Thoracic aorta (tissue), 2 donors: ENCODE results near the gene CERS1. TPM values are rescaled to one million over a fixed set of nuclear protein-coding genes. Genes with fewer than 3 reads are reported as not detected.

ENCODE experiments used
- ATAC-seq: fragments of 150-250 bp; one replicate; pipeline ENCODE4 v1.8.0; 2017; ENCODE audit warnings: low read depth; ENCODE audit not compliant: insufficient number of reproducible peaks, low FRiP score
- DNase-seq: peaks from one replicate; pipeline ENCODE4 v3.0.0-alpha.2; 2020; ENCODE audit warnings: low spot score
- H3K27ac ChIP-seq, 2 donors: fragments of 200-600 bp; sonication (generic); 1 replicate in 1 of 2; 2 replicates in 1 of 2; pipeline ENCODE4 v1.5.1; 2016; ENCODE audit warnings: mild to moderate bottlenecking in 2 of 2, moderate library complexity in 2 of 2
- H3K27me3 ChIP-seq: fragments of 200-600 bp; sonication (generic); replicated peaks from 2 replicates; pipeline ENCODE4 v1.6.0; 2016; ENCODE audit warnings: mild to moderate bottlenecking; ENCODE audit not compliant: insufficient read depth
- H3K36me3 ChIP-seq: fragments of 200-600 bp; sonication (generic); one replicate; pipeline ENCODE4 v1.5.1; 2016
- H3K4me1 ChIP-seq, 2 donors: fragments of 200-600 bp; sonication (generic); 1 replicate in 1 of 2; 2 replicates in 1 of 2; pipeline versions ENCODE4 v1.5.1 to v1.6.0; 2016; ENCODE audit warnings: low read depth in 2 of 2, mild to moderate bottlenecking in 1 of 2; ENCODE audit not compliant: control insufficient read depth in 1 of 2
- H3K4me3 ChIP-seq: fragments of 200-600 bp; sonication (generic); 2 replicates; pipeline ENCODE4 v1.5.1; 2016; ENCODE audit warnings: mild to moderate bottlenecking
- H3K9me3 ChIP-seq: fragments of 200-600 bp; sonication (generic); 2 replicates; pipeline ENCODE4 v1.5.1; 2016
- total RNA-seq, 2 donors: library from RNA; depleted of rRNA; stranded (reverse); fragments of >200 nt; gene quantifications; one replicate each; pipeline versions ENCODE4 v1.1.0 to v1.2.3, GENCODE V29; 2016
- TF ChIP-seq, protein P1 (sequence below): fragments of 200-600 bp; sonication (generic); IDR thresholded peaks from one replicate; pipeline ENCODE4 v1.5.1; 2019; ENCODE audit warnings: antibody characterized with exemption

CERS1 gene
- total RNA-seq, 2 donors from 2014 or later = 1.1 to 1.7 TPM

DNA sequence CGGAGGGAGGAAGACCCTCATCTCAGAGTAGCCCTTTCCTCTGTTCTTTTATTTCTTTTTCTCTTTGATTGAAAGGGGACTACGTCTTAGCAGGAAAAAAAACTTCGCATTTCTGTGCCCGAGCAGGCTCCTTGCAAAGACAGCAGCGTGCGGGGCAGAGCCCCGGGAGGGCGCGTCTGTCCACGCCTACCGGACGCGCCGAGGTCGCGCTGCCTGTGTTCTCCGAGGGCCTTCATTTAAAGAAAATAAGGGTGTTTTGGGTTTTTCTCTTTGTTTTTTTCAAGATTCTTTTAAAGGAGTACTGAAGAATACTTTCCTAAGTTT lies 29.2 kb downstream of the CERS1 start:
- H3K36me3 ChIP-seq = peaks cover 60% of the 10 kb centered on the region

DNA sequence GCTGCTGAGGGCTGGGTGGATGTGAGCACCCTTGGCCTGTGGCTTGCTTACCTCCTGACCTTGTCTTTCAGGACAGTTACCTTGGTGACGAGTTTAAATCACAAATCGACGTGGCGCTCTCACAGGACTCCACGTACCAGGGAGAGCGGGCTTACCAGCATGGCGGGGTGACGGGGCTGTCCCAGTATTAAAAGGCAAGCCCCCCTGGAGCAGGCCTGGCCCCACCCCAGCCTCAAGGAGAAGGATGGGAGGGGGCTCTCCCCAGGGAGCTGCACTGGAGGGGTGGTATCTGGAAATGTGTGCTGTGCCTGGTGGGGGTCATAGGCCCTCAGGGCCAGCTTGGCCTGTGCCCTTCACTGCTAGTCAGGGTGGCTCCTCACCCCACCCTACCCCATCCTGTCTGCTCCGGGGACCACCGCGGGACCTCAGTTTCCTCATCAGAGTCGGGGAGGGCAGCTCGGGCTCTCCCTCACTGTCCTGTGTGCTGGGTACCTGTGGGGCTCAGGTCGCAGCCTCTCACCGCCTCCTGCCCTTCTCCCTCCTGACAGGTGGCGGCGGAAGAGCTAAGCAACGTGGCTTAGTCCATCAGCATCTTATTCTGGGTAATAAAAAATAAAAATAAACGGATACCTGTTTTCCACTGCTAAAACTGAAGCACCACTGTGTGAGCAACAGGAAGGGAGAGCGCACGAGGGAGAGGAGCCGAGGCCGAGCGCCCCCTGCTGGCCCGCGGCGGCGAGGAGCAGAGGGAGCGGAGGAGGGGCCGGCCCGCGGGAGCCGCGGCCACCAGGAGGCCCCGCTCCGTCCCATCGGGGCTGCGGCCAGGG lies 29.8 kb downstream of the CERS1 start:
- no peak overlapping the region for H3K27ac ChIP-seq
- no peak for ATAC-seq
- no peaks in the 10 kb centered on the region for H3K27me3 ChIP-seq
- H3K36me3 ChIP-seq = peaks cover 66% of the 10 kb centered on the region
- no peaks in the 10 kb centered on the region for H3K9me3 ChIP-seq
- DNase-seq = no peak
- no peaks in the 10 kb centered on the region for H3K4me1 ChIP-seq
- TF ChIP-seq, protein P1, sequence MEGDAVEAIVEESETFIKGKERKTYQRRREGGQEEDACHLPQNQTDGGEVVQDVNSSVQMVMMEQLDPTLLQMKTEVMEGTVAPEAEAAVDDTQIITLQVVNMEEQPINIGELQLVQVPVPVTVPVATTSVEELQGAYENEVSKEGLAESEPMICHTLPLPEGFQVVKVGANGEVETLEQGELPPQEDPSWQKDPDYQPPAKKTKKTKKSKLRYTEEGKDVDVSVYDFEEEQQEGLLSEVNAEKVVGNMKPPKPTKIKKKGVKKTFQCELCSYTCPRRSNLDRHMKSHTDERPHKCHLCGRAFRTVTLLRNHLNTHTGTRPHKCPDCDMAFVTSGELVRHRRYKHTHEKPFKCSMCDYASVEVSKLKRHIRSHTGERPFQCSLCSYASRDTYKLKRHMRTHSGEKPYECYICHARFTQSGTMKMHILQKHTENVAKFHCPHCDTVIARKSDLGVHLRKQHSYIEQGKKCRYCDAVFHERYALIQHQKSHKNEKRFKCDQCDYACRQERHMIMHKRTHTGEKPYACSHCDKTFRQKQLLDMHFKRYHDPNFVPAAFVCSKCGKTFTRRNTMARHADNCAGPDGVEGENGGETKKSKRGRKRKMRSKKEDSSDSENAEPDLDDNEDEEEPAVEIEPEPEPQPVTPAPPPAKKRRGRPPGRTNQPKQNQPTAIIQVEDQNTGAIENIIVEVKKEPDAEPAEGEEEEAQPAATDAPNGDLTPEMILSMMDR = peak; percentile 94
- H3K4me3 ChIP-seq = no peak overlapping the region

More for the DNA sequence above, 29.2 kb downstream of the CERS1 start:
- H3K4me1 ChIP-seq = no peaks in the 10 kb centered on the region
- ATAC-seq = no peak
- no peaks in the 10 kb centered on the region for H3K9me3 ChIP-seq
- no peak for DNase-seq
- H3K27me3 ChIP-seq = no peaks in the 10 kb centered on the region
- no peak overlapping the region for H3K4me3 ChIP-seq
- TF ChIP-seq, protein P1 = peak; percentile 9
- H3K27ac ChIP-seq = no peak overlapping the region

DNA sequence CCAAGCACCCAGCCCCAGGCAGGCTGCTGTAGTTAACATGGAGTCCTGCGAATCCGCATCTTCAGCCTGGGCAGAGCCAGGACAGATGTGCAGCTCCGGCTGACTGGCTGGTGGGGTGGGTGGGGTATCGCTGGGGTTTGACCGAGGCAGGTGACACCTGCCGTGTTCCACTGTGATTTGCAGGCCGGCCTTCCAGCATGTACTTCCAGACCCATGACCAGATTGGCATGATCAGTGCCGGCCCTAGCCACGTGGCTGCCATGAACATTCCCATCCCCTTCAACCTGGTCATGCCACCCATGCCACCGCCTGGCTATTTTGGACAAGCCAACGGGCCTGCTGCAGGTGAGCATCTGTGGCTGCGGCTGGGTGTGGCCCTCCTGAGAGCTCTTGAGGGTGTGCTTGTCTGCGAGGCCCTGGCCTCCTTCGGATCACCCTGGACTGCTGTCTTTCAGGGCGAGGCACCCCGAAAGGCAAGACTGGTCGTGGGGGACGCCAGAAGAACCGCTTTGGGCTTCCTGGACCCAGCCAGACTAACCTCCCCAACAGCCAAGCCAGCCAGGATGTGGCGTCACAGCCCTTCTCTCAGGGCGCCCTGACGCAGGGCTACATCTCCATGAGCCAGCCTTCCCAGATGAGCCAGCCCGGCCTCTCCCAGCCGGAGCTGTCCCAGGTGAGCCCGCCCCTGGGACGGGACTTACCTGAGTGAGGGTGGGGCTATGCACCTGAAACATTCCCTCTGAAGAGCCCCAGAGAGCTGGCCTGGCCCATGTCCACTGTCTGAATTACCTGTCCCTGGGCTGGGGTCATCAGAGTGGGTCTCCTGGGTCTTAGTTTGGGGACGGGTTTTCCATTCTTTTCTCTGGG lies 30.6 kb downstream of the CERS1 start:
- Histone ChIP-seq H3K36me3 (peaks cover 74% of the 10 kb centered on the region), H3K9me3 (no peaks in the 10 kb centered on the region), H3K27ac (no peak overlapping the region), H3K27me3 (no peaks in the 10 kb centered on the region), H3K4me1 (no peaks in the 10 kb centered on the region), H3K4me3 (no peak overlapping the region)
- TF ChIP-seq, protein P1 = no peak
- DNase-seq = no peak
- no peak for ATAC-seq

DNA sequence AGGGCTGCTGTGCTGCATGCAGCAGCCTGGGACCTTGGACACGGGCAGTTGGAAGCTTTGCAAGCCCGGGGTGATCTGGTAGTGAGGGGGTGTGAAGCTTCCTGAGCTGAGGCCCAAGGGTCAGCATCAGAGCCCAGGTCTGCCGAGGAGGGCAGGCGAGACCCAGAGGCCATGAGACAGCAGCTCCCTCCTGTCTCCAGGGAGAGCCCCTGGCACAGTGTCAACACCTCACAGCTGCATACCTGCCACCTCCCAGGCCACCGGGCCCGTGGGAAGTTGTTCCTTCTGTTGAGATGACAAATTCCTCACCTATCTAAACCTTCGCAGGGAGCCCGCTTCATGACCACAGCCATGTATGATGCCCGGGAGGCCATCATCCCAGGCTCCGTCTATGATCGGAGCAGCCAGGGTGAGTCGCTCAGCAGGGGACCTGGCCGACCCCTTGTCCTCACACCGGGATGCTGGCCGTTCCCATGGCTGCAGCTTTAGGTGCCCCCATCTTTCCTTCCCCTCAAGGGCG lies 32.1 kb downstream of the CERS1 start:
- no peak for ATAC-seq
- Histone ChIP-seq H3K27ac (no peak overlapping the region), H3K4me1 (no peaks in the 10 kb centered on the region), H3K36me3 (peaks cover 88% of the 10 kb centered on the region), H3K4me3 (no peak overlapping the region), H3K27me3 (no peaks in the 10 kb centered on the region), H3K9me3 (no peaks in the 10 kb centered on the region)
- no peak for DNase-seq
- TF ChIP-seq, protein P1 = no peak
